Gastroesophageal sphincter (tissue), 3 donors: Measurements from ENCODE around the gene ZC3H12C.

Source experiments
- EP300 ChIP-seq: sonication (generic); formaldehyde crosslinking; IDR thresholded peaks from one replicate; pipeline ENCODE4 v1.6.1; 2017; ENCODE audit warnings: antibody characterized with exemption, mild to moderate bottlenecking
- POLR2AphosphoS5 ChIP-seq: sonication (generic); formaldehyde crosslinking; IDR thresholded peaks from one replicate; pipeline ENCODE4 v1.6.1; 2017; ENCODE audit warnings: antibody characterized with exemption
- TF ChIP-seq, protein P1 (sequence below), 4 experiments: fragments of 200-600 bp in 2 of 4; fragments of 450-650 bp in 2 of 4; sonication (generic) in 1 of 4; IDR thresholded peaks; one replicate each; pipeline ENCODE4 v1.5.1; 2017 to 2019; ENCODE audit warnings: antibody characterized with exemption in 4 of 4, mild to moderate bottlenecking in 2 of 4, moderate library complexity in 2 of 4

DNA sequence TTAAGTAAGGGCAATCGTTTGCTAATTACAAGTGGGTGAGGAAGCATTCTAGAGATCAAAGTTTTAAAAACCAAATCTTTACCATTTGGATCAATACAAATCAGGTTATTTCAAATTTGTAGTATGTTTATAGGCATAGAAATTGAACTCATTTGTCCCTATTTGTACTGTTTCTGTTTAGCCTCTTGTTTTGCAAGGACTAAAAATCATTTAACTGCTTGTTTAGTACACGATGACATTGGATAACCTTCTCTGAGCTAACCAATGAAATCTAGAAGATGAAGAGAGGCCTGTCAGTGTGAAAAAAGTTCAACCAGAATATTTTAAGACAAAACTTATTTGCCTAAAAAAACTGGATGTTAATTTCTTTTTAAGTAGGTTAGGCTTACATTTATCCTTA lies 40.0 kb downstream of the ZC3H12C start:
- TF ChIP-seq, protein P1, sequence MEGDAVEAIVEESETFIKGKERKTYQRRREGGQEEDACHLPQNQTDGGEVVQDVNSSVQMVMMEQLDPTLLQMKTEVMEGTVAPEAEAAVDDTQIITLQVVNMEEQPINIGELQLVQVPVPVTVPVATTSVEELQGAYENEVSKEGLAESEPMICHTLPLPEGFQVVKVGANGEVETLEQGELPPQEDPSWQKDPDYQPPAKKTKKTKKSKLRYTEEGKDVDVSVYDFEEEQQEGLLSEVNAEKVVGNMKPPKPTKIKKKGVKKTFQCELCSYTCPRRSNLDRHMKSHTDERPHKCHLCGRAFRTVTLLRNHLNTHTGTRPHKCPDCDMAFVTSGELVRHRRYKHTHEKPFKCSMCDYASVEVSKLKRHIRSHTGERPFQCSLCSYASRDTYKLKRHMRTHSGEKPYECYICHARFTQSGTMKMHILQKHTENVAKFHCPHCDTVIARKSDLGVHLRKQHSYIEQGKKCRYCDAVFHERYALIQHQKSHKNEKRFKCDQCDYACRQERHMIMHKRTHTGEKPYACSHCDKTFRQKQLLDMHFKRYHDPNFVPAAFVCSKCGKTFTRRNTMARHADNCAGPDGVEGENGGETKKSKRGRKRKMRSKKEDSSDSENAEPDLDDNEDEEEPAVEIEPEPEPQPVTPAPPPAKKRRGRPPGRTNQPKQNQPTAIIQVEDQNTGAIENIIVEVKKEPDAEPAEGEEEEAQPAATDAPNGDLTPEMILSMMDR (IDR thresholded peaks at IDR 0.05) = no peak
- TF ChIP-seq POLR2AphosphoS5 = no peak
- TF ChIP-seq EP300 = no peak
